ENCODE data around the gene RAX2. TPM values are rescaled to one million over a fixed set of nuclear protein-coding genes. Genes with fewer than 3 reads are reported as not detected.

RAX2 gene
- total and polyA plus RNA-seq, 9 of the 15 experiments (the other 6 are each of a cell fraction or from before 2014, with no cell fraction given) = not detected

DNA sequence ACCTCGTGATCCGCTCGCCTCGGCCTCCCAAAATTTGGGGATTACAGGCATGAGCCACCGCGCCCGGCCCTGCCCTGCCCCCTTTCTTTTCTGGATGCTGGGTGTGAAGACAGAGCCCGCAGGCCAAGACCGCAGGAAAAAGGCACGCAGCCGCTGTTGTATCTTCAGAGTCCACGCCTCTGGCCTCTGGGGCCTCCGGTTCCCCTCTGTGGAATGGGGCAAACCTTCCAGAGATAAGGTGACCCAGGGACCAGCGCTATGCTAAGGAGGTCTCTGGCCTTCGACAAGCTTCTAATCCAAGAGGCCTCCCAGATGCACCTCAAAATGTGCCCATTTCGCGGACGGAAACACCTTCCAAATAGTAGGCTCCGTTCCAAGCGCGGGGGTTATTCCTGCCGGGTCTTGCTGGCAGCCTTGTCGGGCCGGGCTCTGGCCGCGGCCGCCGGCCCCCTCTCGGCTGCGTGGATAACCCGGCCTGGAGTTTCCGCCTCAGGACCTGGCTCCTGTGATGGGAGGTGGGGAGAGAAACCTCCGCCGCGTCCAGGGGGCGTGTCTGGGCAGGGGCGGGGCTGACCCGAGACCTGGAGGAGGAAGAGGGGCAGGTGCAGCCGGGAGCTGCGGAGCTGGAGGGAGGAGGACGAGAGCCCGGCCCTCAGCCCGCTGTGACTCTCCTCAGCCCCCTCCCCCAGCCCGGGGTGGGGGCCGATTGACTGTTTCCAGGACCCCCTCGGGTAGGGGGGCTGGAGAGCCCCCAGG is 50.7 kb downstream of the RAX2 start (continued):
- TF ChIP-seq, protein P1, sequence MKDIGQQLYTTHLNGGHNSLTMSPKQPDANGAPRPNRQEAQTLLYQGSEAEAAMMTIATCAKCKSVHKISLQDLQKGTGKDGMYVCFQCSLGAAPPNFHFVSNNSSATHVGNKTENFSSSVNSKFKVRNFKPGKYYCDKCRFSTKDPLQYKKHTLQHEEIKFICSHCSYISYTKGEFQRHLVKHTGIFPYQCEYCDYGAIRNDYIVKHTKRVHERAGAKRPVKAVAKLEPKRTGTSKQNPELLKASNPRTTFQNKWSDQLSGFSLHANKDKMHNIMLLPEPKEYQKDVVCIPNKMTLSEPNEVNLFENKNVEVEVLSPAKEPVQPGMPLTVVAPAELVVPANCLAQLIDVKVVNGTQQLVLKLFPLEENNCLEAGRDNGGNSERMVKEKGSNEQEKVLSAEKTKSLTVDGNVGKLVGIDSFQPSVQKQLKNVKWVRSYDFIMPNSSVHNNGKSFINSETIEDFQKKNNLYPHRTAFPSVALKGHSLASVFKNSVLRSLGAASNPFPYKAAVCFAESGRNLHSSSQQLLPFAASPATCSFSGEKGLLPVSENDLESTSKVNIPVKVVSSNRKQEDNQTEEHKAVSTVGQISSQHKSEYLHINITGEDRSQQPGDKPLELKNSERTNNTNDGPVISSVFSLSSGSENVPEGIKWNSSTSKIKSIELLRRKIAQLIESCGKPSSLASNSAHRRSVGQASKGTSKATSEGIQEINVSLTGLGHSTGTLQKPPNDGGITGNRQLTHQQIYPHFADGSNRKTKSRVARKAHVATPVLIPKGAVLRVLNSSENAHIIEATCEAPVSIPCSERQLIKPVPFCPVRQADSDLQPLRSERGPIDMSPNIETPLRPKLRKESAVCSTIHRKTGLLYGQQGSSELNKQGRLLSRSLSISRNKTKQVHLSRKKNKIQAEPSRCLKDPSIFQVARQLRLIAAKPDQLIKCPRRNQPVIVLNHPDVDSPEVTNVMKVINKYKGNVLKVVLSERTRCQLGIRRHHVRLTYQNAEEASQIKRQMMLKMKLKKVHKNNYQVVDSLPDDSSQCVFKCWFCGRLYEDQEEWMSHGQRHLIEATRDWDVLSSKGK (CRISPR knock-in tag; IDR thresholded peaks at IDR 0.05) = no peak
- TF ChIP-seq GATA2 (CRISPR knock-in tag; IDR thresholded peaks at IDR 0.05) (no peak), CAMTA2 (CRISPR knock-in tag; conservative IDR thresholded peaks at IDR 0.05) (no peak), ZNF212 (CRISPR knock-in tag; IDR thresholded peaks at IDR 0.05) (no peak), GATAD2B (IDR thresholded peaks at IDR 0.05; ENCODE audit: borderline replicate concordance) (peak; percentile 71), RFX1 (IDR thresholded peaks at IDR 0.05) (no peak), MCM5 (IDR thresholded peaks at IDR 0.05; ENCODE audit: low read depth) (no peak), MECOM (CRISPR knock-in tag; IDR thresholded peaks at IDR 0.05) (no peak), NFE2L1 (tag; IDR thresholded peaks at IDR 0.05; ENCODE audit: borderline replicate concordance, low read depth) (no peak), JUND (IDR thresholded peaks at IDR 0.05; ENCODE audit: borderline replicate concordance, low read depth, low read length) (peak; percentile 71), JUND (tag; IDR thresholded peaks at IDR 0.05; ENCODE audit: borderline replicate concordance, low read depth, low read length) (peak; percentile 73; the same call in 1 of the 3 replicates), PTBP1 (IDR thresholded peaks at IDR 0.05; ENCODE audit: low read depth, low read length) (peak; percentile 98)
- TF ChIP-seq, protein P2, sequence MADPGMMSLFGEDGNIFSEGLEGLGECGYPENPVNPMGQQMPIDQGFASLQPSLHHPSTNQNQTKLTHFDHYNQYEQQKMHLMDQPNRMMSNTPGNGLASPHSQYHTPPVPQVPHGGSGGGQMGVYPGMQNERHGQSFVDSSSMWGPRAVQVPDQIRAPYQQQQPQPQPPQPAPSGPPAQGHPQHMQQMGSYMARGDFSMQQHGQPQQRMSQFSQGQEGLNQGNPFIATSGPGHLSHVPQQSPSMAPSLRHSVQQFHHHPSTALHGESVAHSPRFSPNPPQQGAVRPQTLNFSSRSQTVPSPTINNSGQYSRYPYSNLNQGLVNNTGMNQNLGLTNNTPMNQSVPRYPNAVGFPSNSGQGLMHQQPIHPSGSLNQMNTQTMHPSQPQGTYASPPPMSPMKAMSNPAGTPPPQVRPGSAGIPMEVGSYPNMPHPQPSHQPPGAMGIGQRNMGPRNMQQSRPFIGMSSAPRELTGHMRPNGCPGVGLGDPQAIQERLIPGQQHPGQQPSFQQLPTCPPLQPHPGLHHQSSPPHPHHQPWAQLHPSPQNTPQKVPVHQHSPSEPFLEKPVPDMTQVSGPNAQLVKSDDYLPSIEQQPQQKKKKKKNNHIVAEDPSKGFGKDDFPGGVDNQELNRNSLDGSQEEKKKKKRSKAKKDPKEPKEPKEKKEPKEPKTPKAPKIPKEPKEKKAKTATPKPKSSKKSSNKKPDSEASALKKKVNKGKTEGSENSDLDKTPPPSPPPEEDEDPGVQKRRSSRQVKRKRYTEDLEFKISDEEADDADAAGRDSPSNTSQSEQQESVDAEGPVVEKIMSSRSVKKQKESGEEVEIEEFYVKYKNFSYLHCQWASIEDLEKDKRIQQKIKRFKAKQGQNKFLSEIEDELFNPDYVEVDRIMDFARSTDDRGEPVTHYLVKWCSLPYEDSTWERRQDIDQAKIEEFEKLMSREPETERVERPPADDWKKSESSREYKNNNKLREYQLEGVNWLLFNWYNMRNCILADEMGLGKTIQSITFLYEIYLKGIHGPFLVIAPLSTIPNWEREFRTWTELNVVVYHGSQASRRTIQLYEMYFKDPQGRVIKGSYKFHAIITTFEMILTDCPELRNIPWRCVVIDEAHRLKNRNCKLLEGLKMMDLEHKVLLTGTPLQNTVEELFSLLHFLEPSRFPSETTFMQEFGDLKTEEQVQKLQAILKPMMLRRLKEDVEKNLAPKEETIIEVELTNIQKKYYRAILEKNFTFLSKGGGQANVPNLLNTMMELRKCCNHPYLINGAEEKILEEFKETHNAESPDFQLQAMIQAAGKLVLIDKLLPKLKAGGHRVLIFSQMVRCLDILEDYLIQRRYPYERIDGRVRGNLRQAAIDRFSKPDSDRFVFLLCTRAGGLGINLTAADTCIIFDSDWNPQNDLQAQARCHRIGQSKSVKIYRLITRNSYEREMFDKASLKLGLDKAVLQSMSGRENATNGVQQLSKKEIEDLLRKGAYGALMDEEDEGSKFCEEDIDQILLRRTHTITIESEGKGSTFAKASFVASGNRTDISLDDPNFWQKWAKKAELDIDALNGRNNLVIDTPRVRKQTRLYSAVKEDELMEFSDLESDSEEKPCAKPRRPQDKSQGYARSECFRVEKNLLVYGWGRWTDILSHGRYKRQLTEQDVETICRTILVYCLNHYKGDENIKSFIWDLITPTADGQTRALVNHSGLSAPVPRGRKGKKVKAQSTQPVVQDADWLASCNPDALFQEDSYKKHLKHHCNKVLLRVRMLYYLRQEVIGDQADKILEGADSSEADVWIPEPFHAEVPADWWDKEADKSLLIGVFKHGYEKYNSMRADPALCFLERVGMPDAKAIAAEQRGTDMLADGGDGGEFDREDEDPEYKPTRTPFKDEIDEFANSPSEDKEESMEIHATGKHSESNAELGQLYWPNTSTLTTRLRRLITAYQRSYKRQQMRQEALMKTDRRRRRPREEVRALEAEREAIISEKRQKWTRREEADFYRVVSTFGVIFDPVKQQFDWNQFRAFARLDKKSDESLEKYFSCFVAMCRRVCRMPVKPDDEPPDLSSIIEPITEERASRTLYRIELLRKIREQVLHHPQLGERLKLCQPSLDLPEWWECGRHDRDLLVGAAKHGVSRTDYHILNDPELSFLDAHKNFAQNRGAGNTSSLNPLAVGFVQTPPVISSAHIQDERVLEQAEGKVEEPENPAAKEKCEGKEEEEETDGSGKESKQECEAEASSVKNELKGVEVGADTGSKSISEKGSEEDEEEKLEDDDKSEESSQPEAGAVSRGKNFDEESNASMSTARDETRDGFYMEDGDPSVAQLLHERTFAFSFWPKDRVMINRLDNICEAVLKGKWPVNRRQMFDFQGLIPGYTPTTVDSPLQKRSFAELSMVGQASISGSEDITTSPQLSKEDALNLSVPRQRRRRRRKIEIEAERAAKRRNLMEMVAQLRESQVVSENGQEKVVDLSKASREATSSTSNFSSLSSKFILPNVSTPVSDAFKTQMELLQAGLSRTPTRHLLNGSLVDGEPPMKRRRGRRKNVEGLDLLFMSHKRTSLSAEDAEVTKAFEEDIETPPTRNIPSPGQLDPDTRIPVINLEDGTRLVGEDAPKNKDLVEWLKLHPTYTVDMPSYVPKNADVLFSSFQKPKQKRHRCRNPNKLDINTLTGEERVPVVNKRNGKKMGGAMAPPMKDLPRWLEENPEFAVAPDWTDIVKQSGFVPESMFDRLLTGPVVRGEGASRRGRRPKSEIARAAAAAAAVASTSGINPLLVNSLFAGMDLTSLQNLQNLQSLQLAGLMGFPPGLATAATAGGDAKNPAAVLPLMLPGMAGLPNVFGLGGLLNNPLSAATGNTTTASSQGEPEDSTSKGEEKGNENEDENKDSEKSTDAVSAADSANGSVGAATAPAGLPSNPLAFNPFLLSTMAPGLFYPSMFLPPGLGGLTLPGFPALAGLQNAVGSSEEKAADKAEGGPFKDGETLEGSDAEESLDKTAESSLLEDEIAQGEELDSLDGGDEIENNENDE (IDR thresholded peaks at IDR 0.05; ENCODE audit: low read depth, low read length) = no peak

All from K562 (cell line).